Body of pancreas (tissue), 4 donors: ENCODE data around the gene BBX.

ENCODE experiments used
- CTCF ChIP-seq, 7 experiments: fragments of 450-650 bp in 4 of 7; fragments of 200-600 bp in 3 of 7; sonication (generic) in 3 of 7; IDR thresholded peaks; one replicate each; pipeline ENCODE4 v1.5.1; 2016 to 2019; ENCODE audit warnings: antibody characterized with exemption in 7 of 7
- POLR2A ChIP-seq, 3 donors: fragments of 450-650 bp; IDR thresholded peaks; one replicate each; pipeline ENCODE4 v1.6.1; 2016; ENCODE audit warnings: antibody characterized with exemption in 3 of 3, mild to moderate bottlenecking in 2 of 3

DNA sequence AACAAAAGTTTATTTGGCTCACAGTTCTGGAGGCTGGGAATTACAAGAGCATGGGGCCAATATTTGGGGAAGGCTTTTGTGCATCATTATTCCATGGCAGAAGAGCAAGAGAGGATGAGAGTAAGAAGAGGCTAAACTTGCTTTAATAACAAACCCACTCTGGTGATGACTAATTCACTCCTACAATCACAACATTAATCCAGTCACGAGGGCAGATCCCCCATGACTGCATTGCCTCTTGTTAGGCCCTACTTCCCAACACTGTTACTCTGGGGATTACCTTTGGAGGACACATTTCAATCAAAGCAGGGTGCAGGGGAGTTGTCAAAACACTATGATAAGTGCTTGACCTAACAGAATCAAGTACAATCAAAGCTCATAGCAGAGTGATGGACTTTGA, 181.7 kb downstream of the BBX start:
- TF ChIP-seq CTCF (IDR thresholded peaks at IDR 0.05) (no peak), POLR2A (IDR thresholded peaks at IDR 0.05) (no peak)
